Neural cell (in vitro differentiated cells): ENCODE data around the gene TBCB.

ENCODE experiments used
- EP300 ChIP-seq: fragments of 450-650 bp; conservative IDR thresholded peaks from 2 replicates; pipeline ENCODE4 v1.6.1; 2014; ENCODE audit warnings: antibody characterized with exemption, mild to moderate bottlenecking, moderate library complexity; ENCODE audit not compliant: poor library complexity, severe bottlenecking
- EZH2 ChIP-seq: fragments of 200-600, 300-800 bp; shearing (Covaris generic), sonication (generic); IDR thresholded peaks from 2 replicates; pipeline ENCODE4 v1.6.1; 2014; ENCODE audit warnings: antibody characterized with exemption, low read length, borderline replicate concordance, mild to moderate bottlenecking; ENCODE audit not compliant: insufficient read depth, poor library complexity, severe bottlenecking
- RAD21 ChIP-seq: fragments of 450-650 bp; conservative IDR thresholded peaks from 2 replicates; pipeline ENCODE4 v1.6.1; 2014; ENCODE audit warnings: antibody characterized with exemption, mild to moderate bottlenecking, moderate library complexity
- TF ChIP-seq, protein P1 (sequence below): fragments of 450-650 bp; IDR thresholded peaks from 2 replicates; pipeline ENCODE4 v1.5.1; 2014; ENCODE audit warnings: antibody characterized with exemption, mild to moderate bottlenecking, moderate library complexity; ENCODE audit not compliant: poor library complexity, severe bottlenecking

DNA sequence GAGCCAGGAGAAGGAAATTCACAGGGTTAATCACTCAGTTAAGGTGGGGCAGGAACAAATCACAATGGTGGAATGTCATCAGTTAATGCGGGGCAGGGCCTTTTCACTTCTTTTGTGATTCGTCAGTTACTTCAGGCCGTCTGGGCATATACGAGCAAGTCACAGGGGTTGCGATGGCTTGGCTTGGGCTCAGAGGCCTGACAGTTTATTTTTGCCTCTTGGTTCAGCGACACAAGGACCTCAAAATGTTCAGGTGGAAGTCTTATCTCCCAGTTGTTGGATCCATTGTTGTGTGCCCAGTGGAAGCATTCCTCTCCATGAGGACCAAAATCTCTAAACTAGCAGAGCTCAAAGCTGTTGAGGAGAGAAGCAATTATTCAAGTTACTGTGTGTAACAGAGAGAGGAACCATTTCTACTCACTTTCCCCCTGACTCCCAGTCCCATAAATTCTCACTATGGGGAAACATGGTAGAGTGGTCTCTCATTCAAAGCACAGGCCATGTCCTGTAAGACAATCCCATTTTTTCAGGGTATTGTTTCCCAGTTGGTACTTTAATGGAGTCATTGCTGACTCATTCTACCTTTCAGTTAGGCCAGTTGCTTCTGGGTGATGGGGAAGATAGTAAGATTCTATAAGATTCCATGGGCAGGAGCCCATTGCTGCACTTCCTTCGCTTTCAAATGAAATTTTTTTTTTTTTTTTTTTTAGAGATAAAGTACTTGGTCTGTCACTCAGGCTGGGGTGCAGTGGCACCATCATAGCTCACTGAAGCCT is 45.7 kb downstream of the TBCB start:
- no peak for TF ChIP-seq EZH2
- TF ChIP-seq, protein P1, sequence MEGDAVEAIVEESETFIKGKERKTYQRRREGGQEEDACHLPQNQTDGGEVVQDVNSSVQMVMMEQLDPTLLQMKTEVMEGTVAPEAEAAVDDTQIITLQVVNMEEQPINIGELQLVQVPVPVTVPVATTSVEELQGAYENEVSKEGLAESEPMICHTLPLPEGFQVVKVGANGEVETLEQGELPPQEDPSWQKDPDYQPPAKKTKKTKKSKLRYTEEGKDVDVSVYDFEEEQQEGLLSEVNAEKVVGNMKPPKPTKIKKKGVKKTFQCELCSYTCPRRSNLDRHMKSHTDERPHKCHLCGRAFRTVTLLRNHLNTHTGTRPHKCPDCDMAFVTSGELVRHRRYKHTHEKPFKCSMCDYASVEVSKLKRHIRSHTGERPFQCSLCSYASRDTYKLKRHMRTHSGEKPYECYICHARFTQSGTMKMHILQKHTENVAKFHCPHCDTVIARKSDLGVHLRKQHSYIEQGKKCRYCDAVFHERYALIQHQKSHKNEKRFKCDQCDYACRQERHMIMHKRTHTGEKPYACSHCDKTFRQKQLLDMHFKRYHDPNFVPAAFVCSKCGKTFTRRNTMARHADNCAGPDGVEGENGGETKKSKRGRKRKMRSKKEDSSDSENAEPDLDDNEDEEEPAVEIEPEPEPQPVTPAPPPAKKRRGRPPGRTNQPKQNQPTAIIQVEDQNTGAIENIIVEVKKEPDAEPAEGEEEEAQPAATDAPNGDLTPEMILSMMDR = no peak
- no peak for TF ChIP-seq RAD21
- no peak for TF ChIP-seq EP300
